Suprapubic skin (tissue), 4 donors: ENCODE measurements around the gene TADA3. TPM values are rescaled to one million over a fixed set of nuclear protein-coding genes. Genes with fewer than 3 reads are reported as not detected.

Experiments used
- DNase-seq, 2 donors: peaks; one replicate each; pipeline ENCODE4 v3.0.0-alpha.2; 2019; ENCODE audit warnings: low spot score in 2 of 2
- H3K27ac ChIP-seq: fragments of 200-600 bp; sonication (generic); one replicate; pipeline ENCODE4 v1.5.1; 2019
- H3K27me3 ChIP-seq: fragments of 200-600 bp; sonication (generic); one replicate; pipeline ENCODE4 v1.5.1; 2019
- H3K36me3 ChIP-seq: fragments of 200-600 bp; sonication (generic); one replicate; pipeline ENCODE4 v1.5.1; 2019
- H3K4me1 ChIP-seq: fragments of 200-600 bp; sonication (generic); one replicate; pipeline ENCODE4 v1.5.1; 2019
- H3K4me3 ChIP-seq: fragments of 200-600 bp; sonication (generic); one replicate; pipeline ENCODE4 v1.5.1; 2019; ENCODE audit warnings: mild to moderate bottlenecking
- H3K9me3 ChIP-seq: fragments of 200-600 bp; sonication (generic); one replicate; pipeline ENCODE4 v1.5.1; 2019
- CTCF ChIP-seq, 2 donors: fragments of 200-600 bp in 1 of 2; fragments of 450-650 bp in 1 of 2; sonication (generic) in 1 of 2; IDR thresholded peaks; one replicate each; pipeline ENCODE4 v1.5.1; 2016 to 2019; ENCODE audit warnings: antibody characterized with exemption in 2 of 2, mild to moderate bottlenecking in 1 of 2, moderate library complexity in 1 of 2
- EP300 ChIP-seq: sonication (generic); formaldehyde crosslinking; IDR thresholded peaks from one replicate; pipeline ENCODE4 v1.6.1; 2017; ENCODE audit warnings: antibody characterized with exemption
- POLR2A ChIP-seq, 2 donors: fragments of 450-650 bp; IDR thresholded peaks; one replicate each; pipeline ENCODE4 v1.6.1; 2017; ENCODE audit warnings: antibody characterized with exemption in 2 of 2, mild to moderate bottlenecking in 2 of 2, moderate library complexity in 2 of 2
- POLR2AphosphoS5 ChIP-seq, 3 donors: sonication (generic); formaldehyde crosslinking; IDR thresholded peaks; one replicate each; pipeline ENCODE4 v1.6.1; 2017; ENCODE audit warnings: antibody characterized with exemption in 3 of 3
- WGBS: methylation state at CpG from one replicate; pipeline ENCODE4 v1.1.5; 2018; 5-methylcytosine and 5-hydroxymethylcytosine counted together
- total RNA-seq, 4 donors: library from RNA; depleted of rRNA; stranded (reverse); fragments of >200 nt; gene quantifications; one replicate each; pipeline ENCODE4 v1.1.0, GENCODE V29; 2016

The TADA3 gene
- total RNA-seq, 4 donors from 2014 or later, result 27.6 to 45.0 (median 38.8) TPM

GRCh38 chr3:9760779-9761505, 31.3 kb downstream of the TADA3 start:
- no peak overlapping the region for H3K27ac ChIP-seq
- peaks cover 73% of the 10 kb centered on the region for H3K36me3 ChIP-seq
- H3K9me3 ChIP-seq, result no peaks in the 10 kb centered on the region
- H3K27me3 ChIP-seq, result no peaks in the 10 kb centered on the region
- 91% methylated on average over 10 of the region's 10 CpGs for WGBS
- no peak for TF ChIP-seq POLR2A (IDR thresholded peaks at IDR 0.05)
- TF ChIP-seq CTCF (IDR thresholded peaks at IDR 0.05), result no peak
- TF ChIP-seq POLR2AphosphoS5 (IDR thresholded peaks at IDR 0.05), result no peak
- no peak for TF ChIP-seq EP300
- H3K4me1 ChIP-seq, result no peaks in the 10 kb centered on the region
- DNase-seq, result no peak
- no peak overlapping the region for H3K4me3 ChIP-seq

GRCh38 chr3:9757427-9757826, 34.8 kb downstream of the TADA3 start:
- 91% methylated on average over 11 of the region's 13 CpGs for WGBS
- H3K36me3 ChIP-seq, result peaks cover 72% of the 10 kb centered on the region
- no peak overlapping the region for H3K27ac ChIP-seq
- no peak overlapping the region for H3K4me3 ChIP-seq
- H3K4me1 ChIP-seq, result peaks cover 17% of the 10 kb centered on the region
- no peak for DNase-seq
- TF ChIP-seq POLR2AphosphoS5 (IDR thresholded peaks at IDR 0.05) (no peak), POLR2A (IDR thresholded peaks at IDR 0.05) (no peak), CTCF (IDR thresholded peaks at IDR 0.05) (no peak), EP300 (no peak)
- H3K9me3 ChIP-seq, result no peaks in the 10 kb centered on the region
- no peaks in the 10 kb centered on the region for H3K27me3 ChIP-seq

GRCh38 chr3:9754678-9755077, 37.6 kb downstream of the TADA3 start:
- Histone ChIP-seq H3K9me3 (no peaks in the 10 kb centered on the region), H3K4me1 (peaks cover 38% of the 10 kb centered on the region), H3K27me3 (no peaks in the 10 kb centered on the region), H3K27ac (peak overlapping the region; percentile 45), H3K36me3 (peaks cover 58% of the 10 kb centered on the region), H3K4me3 (no peak overlapping the region)
- no peak for DNase-seq
- TF ChIP-seq CTCF (IDR thresholded peaks at IDR 0.05), result no peak
- TF ChIP-seq POLR2AphosphoS5 (IDR thresholded peaks at IDR 0.05), result no peak
- 53% methylated on average over 8 of the region's 8 CpGs for WGBS

GRCh38 chr3:9750556-9751411, 41.5 kb downstream of the TADA3 start:
- WGBS, result 33% methylated on average over 17 of the region's 17 CpGs
- Histone ChIP-seq H3K4me3 (peak overlapping the region; percentile 74), H3K27me3 (no peaks in the 10 kb centered on the region), H3K9me3 (no peaks in the 10 kb centered on the region), H3K4me1 (peaks cover 46% of the 10 kb centered on the region), H3K36me3 (peaks cover 45% of the 10 kb centered on the region), H3K27ac (peak overlapping the region; percentile 90)
- TF ChIP-seq POLR2AphosphoS5 (IDR thresholded peaks at IDR 0.05) (no peak), EP300 (no peak)
- no peak for DNase-seq

- under 1% methylated on average over 32 of the region's 60 CpGs for WGBS
- Histone ChIP-seq H3K4me3 (peak within 1 kb of the TSS; percentile 74), H3K4me1 (peaks cover 38% of the 10 kb centered on the region), H3K9me3 (no peaks in the 10 kb centered on the region), H3K27me3 (no peaks in the 10 kb centered on the region), H3K36me3 (peaks cover 53% of the 10 kb centered on the region), H3K27ac (peak within 1 kb of the TSS; percentile 90)
- TF ChIP-seq POLR2AphosphoS5 (IDR thresholded peaks at IDR 0.05) (peak in 1 of 3 donors; percentile 27), POLR2A (IDR thresholded peaks at IDR 0.05) (no peak), CTCF (IDR thresholded peaks at IDR 0.05) (no peak)
- DNase-seq, result peak; percentile 98 to 99
Measured at GRCh38 chr3:9749645-9750555, 42.4 kb downstream of the TADA3 start, which contains the start of gene OGG1. Gene OGG1, plus strand, starts transcription at chr3:9749952. Its CDS starts 335 bp downstream, at chr3:9750287.
